A673 (cell line): ENCODE data around the gene UACA. TPM values are rescaled to one million over a fixed set of nuclear protein-coding genes. Genes with fewer than 3 reads are reported as not detected.
A peak's percentile ranks its signal among the peaks of the same experiment; 100 is the strongest.

Experiments
- BruUV-seq: library from RNA; stranded (reverse); fragments of 400-500 nt; replicated peaks from 2 replicates; lab custom pipeline; 2021; lab: Mats Ljungman, UMichigan
- CTCF ChIA-PET: fragments of 300-600 bp; sonication (Branson Sonifier 250); formaldehyde crosslinking; loops from one replicate; lab custom pipeline; 2022; ENCODE audit warnings: antibody characterized with exemption; lab: Charles Lee
- POLR2A ChIA-PET: fragments of 300-600 bp; sonication (Branson Sonifier 250); formaldehyde crosslinking; loops from one replicate; lab custom pipeline; 2022; ENCODE audit warnings: antibody characterized with exemption; ENCODE audit not compliant: low non-redundant PET; lab: Charles Lee
- DNase-seq: peaks from one replicate; pipeline ENCODE4 v3.0.0-alpha.2; 2015; ENCODE audit warnings: low spot score
- H3K27ac ChIP-seq: fragments of 200-600 bp; sonication (generic); 2 replicates; pipeline ENCODE4 v1.5.1; 2016; ENCODE audit warnings: mixed run types, low read depth, mild to moderate bottlenecking, mixed read lengths, antibody characterized with exemption, low read length; ENCODE audit not compliant: poor library complexity, severe bottlenecking
- H3K27me3 ChIP-seq: fragments of 200-600 bp; sonication (generic); replicated peaks from 2 replicates; pipeline ENCODE4 v1.6.1; 2017; ENCODE audit warnings: mixed run types, low read depth, mild to moderate bottlenecking, mixed read lengths, antibody characterized with exemption, low read length; ENCODE audit not compliant: insufficient read depth, poor library complexity
- H3K36me3 ChIP-seq: fragments of 200-600 bp; sonication (generic); 2 replicates; pipeline ENCODE4 v1.6.1; 2016; ENCODE audit warnings: mixed run types, mild to moderate bottlenecking, mixed read lengths, antibody characterized with exemption, low read length; ENCODE audit not compliant: insufficient read depth, poor library complexity, severe bottlenecking
- H3K4me1 ChIP-seq: fragments of 200-600 bp; sonication (generic); 2 replicates; pipeline ENCODE4 v1.6.1; 2017; ENCODE audit warnings: mixed run types, mild to moderate bottlenecking, mixed read lengths, antibody characterized with exemption, low read length; ENCODE audit not compliant: insufficient read depth, poor library complexity, severe bottlenecking
- H3K4me3 ChIP-seq: fragments of 200-600 bp; sonication (generic); 2 replicates; pipeline ENCODE4 v1.5.1; 2016; ENCODE audit warnings: low read depth, mixed run types, mild to moderate bottlenecking, mixed read lengths, low read length; ENCODE audit not compliant: poor library complexity, severe bottlenecking
- H3K9me3 ChIP-seq: fragments of 200-600 bp; sonication (generic); 2 replicates; pipeline ENCODE4 v1.6.1; 2016; ENCODE audit warnings: mixed run types, low read depth, mild to moderate bottlenecking, mixed read lengths, antibody characterized with exemption, low read length; ENCODE audit not compliant: poor library complexity, severe bottlenecking
- CTCF ChIP-seq: fragments of 300-800, 200-600 bp; sonication (generic); conservative IDR thresholded peaks from 2 replicates; pipeline ENCODE4 v1.5.1; 2017; ENCODE audit warnings: low read depth, mild to moderate bottlenecking, antibody characterized with exemption, low read length, moderate library complexity, mixed read lengths
- EZH2 ChIP-seq: fragments of 200-600 bp; sonication (generic); IDR thresholded peaks from 2 replicates; pipeline ENCODE4 v1.6.1; 2017; ENCODE audit warnings: borderline replicate concordance, low read depth, mild to moderate bottlenecking, mixed read lengths, antibody characterized with exemption, low read length; ENCODE audit not compliant: poor library complexity, severe bottlenecking
- intact Hi-C: fragments of 100-400 bp; cut with micrococcal nuclease; formaldehyde crosslinking; loops from one replicate; pipeline ENCODE4 v1.10.0; 2022; ENCODE audit not compliant: unreplicated experiment
- total RNA-seq: library from RNA; stranded (reverse); gene quantifications from 2 replicates; pipeline ENCODE4 v1.2.3, GENCODE V29; 2021

Gene UACA
- total RNA-seq, 1 experiment from 2014 or later: 26.9 TPM

GRCh38 chr15:70629735-70630273 lies 133.6 kb downstream of the UACA start:
- ChIA-PET CTCF (no interaction called here), POLR2A (no interaction called here)
- no peak overlapping the region for H3K4me3 ChIP-seq
- no peak for TF ChIP-seq CTCF
- TF ChIP-seq EZH2: no peak
- no TSS peak for BruUV-seq
- H3K9me3 ChIP-seq: no peaks in the 10 kb centered on the region
- intact Hi-C loops: no loop called here
- peaks cover 9% of the 10 kb centered on the region for H3K4me1 ChIP-seq
- no peaks in the 10 kb centered on the region for H3K36me3 ChIP-seq
- DNase-seq: no peak
- no peak overlapping the region for H3K27ac ChIP-seq
- H3K27me3 ChIP-seq: peaks cover 17% of the 10 kb centered on the region

GRCh38 chr15:70628549-70628896 lies 134.8 kb downstream of the UACA start:
- peaks cover 9% of the 10 kb centered on the region for H3K4me1 ChIP-seq
- H3K27me3 ChIP-seq: peaks cover 17% of the 10 kb centered on the region
- intact Hi-C loops: no loop called here
- no peaks in the 10 kb centered on the region for H3K9me3 ChIP-seq
- ChIA-PET POLR2A (no interaction called here), CTCF (interaction anchor here (1.1 kb wide), 1 partner anchor 59 kb away, joined by 4 read pairs; no protein-coding TSS in a partner anchor)
- TF ChIP-seq CTCF (no peak), EZH2 (no peak)
- no peak for DNase-seq
- H3K4me3 ChIP-seq: no peak overlapping the region
- no peak overlapping the region for H3K27ac ChIP-seq
- no peaks in the 10 kb centered on the region for H3K36me3 ChIP-seq
- BruUV-seq: no TSS peak

- intact Hi-C loops: no loop called here
- no peak for TF ChIP-seq CTCF
- TF ChIP-seq EZH2: no peak
- Histone ChIP-seq H3K4me3 (no peak overlapping the region), H3K9me3 (peaks cover under 1% of the 10 kb centered on the region), H3K4me1 (peaks cover 9% of the 10 kb centered on the region), H3K36me3 (no peaks in the 10 kb centered on the region), H3K27ac (no peak overlapping the region), H3K27me3 (peaks cover 13% of the 10 kb centered on the region)
- ChIA-PET CTCF (interaction anchor here (1.1 kb wide), 1 partner anchor 59 kb away, joined by 4 read pairs; no protein-coding TSS in a partner anchor), POLR2A (no interaction called here)
- peak; percentile 87 for DNase-seq
- no TSS peak for BruUV-seq
Observed at GRCh38 chr15:70627734-70628548, 135.4 kb downstream of the UACA start.
